Sigmoid colon (tissue), 7 donors: Measurements from ENCODE around the gene SLC17A7. TPM values are rescaled to one million over a fixed set of nuclear protein-coding genes. Genes with fewer than 3 reads are reported as not detected.

ENCODE experiments used
- DNase-seq: peaks from one replicate; pipeline ENCODE4 v3.0.0-alpha.2; 2019
- H3K27ac ChIP-seq, 4 donors: fragments of 200-600 bp; sonication (generic); one replicate each; pipeline ENCODE4 v1.5.1; 2016 to 2019; ENCODE audit warnings: mild to moderate bottlenecking in 1 of 4
- H3K27me3 ChIP-seq, 3 donors: fragments of 200-600 bp; sonication (generic); one replicate each; pipeline ENCODE4 v1.5.1; 2019; ENCODE audit warnings: mild to moderate bottlenecking in 1 of 3
- H3K36me3 ChIP-seq, 4 donors: fragments of 200-600 bp; sonication (generic); one replicate each; pipeline ENCODE4 v1.5.1; 2016 to 2019
- H3K4me1 ChIP-seq, 4 donors: fragments of 200-600 bp; sonication (generic); one replicate each; pipeline ENCODE4 v1.5.1; 2017 to 2019
- H3K4me3 ChIP-seq, 4 donors: fragments of 200-600 bp; sonication (generic); one replicate each; pipeline ENCODE4 v1.5.1; 2017 to 2019; ENCODE audit warnings: mild to moderate bottlenecking in 2 of 4, moderate library complexity in 1 of 4
- H3K9me3 ChIP-seq, 4 donors: fragments of 200-600 bp in 3 of 4; sonication (generic) in 3 of 4; one replicate each; pipeline versions ENCODE4 v1.5.1 to v1.6.1; 2013 to 2019
- CTCF ChIP-seq, 4 experiments: fragments of 450-650 bp in 3 of 4; fragments of 200-600 bp in 1 of 4; IDR thresholded peaks; one replicate each; pipeline ENCODE4 v1.5.1; 2016 to 2019; ENCODE audit warnings: antibody characterized with exemption in 4 of 4, mild to moderate bottlenecking in 3 of 4, moderate library complexity in 2 of 4
- EP300 ChIP-seq, 4 donors: sonication (generic); formaldehyde crosslinking; IDR thresholded peaks; one replicate each; pipeline ENCODE4 v1.6.1; 2017; ENCODE audit warnings: antibody characterized with exemption in 4 of 4
- POLR2A ChIP-seq, 2 donors: fragments of 450-650 bp; IDR thresholded peaks; one replicate each; pipeline ENCODE4 v1.6.1; 2016; ENCODE audit warnings: antibody characterized with exemption in 2 of 2, mild to moderate bottlenecking in 2 of 2, moderate library complexity in 2 of 2
- POLR2AphosphoS5 ChIP-seq, 4 donors: sonication (generic); formaldehyde crosslinking; IDR thresholded peaks; one replicate each; pipeline ENCODE4 v1.6.1; 2017; ENCODE audit warnings: antibody characterized with exemption in 4 of 4
- WGBS, 2 donors: extraction: QIAGEN DNeasy Blood & Tissue Kit; methylation state at CpG; one replicate each; pipeline ENCODE4 v1.1.7; 2013; 5-methylcytosine and 5-hydroxymethylcytosine counted together
- intact Hi-C: fragments of 100-400 bp; cut with DNase I; formaldehyde crosslinking; loops from one replicate; pipeline ENCODE4 v1.15.1; 2023
- polyA plus RNA-seq, 3 donors: library from polyadenylated mRNA; stranded (reverse); fragments of 200-250 nt; gene quantifications; one replicate each; pipeline ENCODE4 v1.2.3, GENCODE V29; 2013
- total RNA-seq, 4 donors: library from RNA; depleted of rRNA; stranded (reverse); fragments of >200 nt; gene quantifications; one replicate each; pipeline ENCODE4 v1.1.0, GENCODE V29; 2016
- donor health status: healthy with polysubstance abuse.
- donor health status: Bipolar disorder and iron deficiency.
- donor health status: healthy.

Gene SLC17A7
- total and polyA plus RNA-seq, 7 donors: 0.23 to 1.8 (median 0.62) TPM; not detected in 1

- no peak for DNase-seq
- TF ChIP-seq POLR2A (IDR thresholded peaks at IDR 0.05) (no peak), POLR2AphosphoS5 (IDR thresholded peaks at IDR 0.05) (no peak), CTCF (IDR thresholded peaks at IDR 0.05) (no peak), EP300 (IDR thresholded peaks at IDR 0.05) (no peak)
- WGBS, 2 donors: 60 to 66% methylated on average over 5 of the region's 5 CpGs
- intact Hi-C loops: no loop called here
- peaks cover 0 to 13% (median 0%) of the 10 kb centered on the region in 3 donors for H3K27me3 ChIP-seq
- H3K9me3 ChIP-seq: no peaks in the 10 kb centered on the region
- H3K4me1 ChIP-seq: no peaks in the 10 kb centered on the region
- no peaks in the 10 kb centered on the region for H3K36me3 ChIP-seq
- H3K27ac ChIP-seq: no peak overlapping the region
- no peak overlapping the region for H3K4me3 ChIP-seq
Observed at GRCh38 chr19:49409441-49410029, 31.8 kb downstream of the SLC17A7 start.

DNA sequence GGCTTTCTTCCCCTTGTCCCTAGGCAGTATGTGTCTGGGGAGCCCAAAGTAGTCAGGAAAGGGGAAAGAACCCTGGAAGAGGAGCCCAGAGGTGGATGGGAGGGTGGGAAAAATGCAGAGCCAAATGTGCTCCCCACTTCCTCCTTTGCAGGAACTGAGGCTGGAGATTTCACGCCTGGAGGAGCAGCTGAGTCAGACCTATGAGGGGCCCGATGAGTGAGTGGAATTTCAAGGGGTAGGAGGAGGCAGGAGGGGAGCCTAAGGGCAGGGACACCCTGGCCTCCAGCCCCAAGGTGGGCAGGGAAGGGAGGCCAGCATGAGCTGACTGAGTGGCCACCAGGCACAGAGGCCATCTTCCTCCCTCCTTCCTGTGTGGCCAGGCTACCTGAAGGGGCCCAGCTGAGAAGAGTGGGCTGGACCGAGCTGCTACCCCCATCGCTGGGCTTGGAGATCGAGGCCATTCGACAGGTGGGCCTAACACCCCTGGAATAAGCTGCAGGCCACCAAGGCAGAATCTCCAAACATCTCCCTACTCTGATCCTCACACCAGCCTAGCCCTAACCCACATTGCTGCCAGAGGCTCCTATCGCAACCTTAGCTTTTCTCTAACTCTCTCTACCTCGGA lies 32.4 kb downstream of the SLC17A7 start:
- intact Hi-C loops: no loop called here
- Histone ChIP-seq H3K27ac (no peak overlapping the region), H3K27me3 (peaks cover 0 to 11% (median 0%) of the 10 kb centered on the region in 3 donors), H3K9me3 (no peaks in the 10 kb centered on the region), H3K4me3 (no peak overlapping the region), H3K36me3 (no peaks in the 10 kb centered on the region), H3K4me1 (no peaks in the 10 kb centered on the region)
- WGBS, 2 donors: 84 to 90% methylated on average over 8 of the region's 8 CpGs
- DNase-seq: no peak
- TF ChIP-seq POLR2AphosphoS5 (IDR thresholded peaks at IDR 0.05) (no peak), EP300 (IDR thresholded peaks at IDR 0.05) (no peak), POLR2A (IDR thresholded peaks at IDR 0.05) (no peak), CTCF (IDR thresholded peaks at IDR 0.05) (no peak)

GRCh38 chr19:49407482-49408015 lies 33.8 kb downstream of the SLC17A7 start:
- Histone ChIP-seq H3K4me1 (no peaks in the 10 kb centered on the region), H3K36me3 (no peaks in the 10 kb centered on the region), H3K4me3 (no peak overlapping the region), H3K9me3 (no peaks in the 10 kb centered on the region), H3K27ac (no peak overlapping the region), H3K27me3 (peaks cover 0 to 7% (median 0%) of the 10 kb centered on the region in 3 donors)
- TF ChIP-seq CTCF (IDR thresholded peaks at IDR 0.05) (no peak), EP300 (IDR thresholded peaks at IDR 0.05) (no peak), POLR2A (IDR thresholded peaks at IDR 0.05) (no peak), POLR2AphosphoS5 (IDR thresholded peaks at IDR 0.05) (no peak)
- no peak for DNase-seq
- WGBS, 2 donors: 90% methylated on average over 16 of the region's 16 CpGs
- intact Hi-C loops: no loop called here

DNA sequence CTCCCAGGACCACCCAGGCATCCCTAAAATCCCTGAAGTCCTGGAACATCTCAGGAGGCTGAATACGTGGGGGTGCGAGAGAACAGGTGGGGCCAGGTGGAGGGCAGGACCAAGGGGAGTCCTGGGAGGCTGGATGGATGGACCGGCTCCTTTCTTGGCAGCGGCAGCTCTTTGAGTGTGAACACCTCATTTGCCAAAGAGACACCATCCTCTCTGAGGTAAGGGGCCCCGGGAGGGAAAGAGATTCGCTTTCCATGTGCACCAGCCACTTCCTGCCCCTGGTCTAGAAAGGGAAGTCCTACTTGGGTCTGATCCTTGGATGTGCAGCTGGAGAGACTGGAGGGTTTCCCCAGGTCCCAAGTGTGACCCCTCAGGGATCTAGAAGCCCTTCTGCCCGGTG lies 34.2 kb downstream of the SLC17A7 start:
- no peaks in the 10 kb centered on the region for H3K4me1 ChIP-seq
- TF ChIP-seq EP300 (IDR thresholded peaks at IDR 0.05) (no peak), POLR2A (IDR thresholded peaks at IDR 0.05) (no peak), POLR2AphosphoS5 (IDR thresholded peaks at IDR 0.05) (no peak), CTCF (IDR thresholded peaks at IDR 0.05) (no peak)
- H3K27ac ChIP-seq: no peak overlapping the region
- DNase-seq: no peak
- no peaks in the 10 kb centered on the region for H3K36me3 ChIP-seq
- 79 to 80% methylated on average over 7 of the region's 7 CpGs for WGBS, 2 donors
- H3K27me3 ChIP-seq: peaks cover 0 to 7% (median 0%) of the 10 kb centered on the region in 3 donors
- H3K9me3 ChIP-seq: no peaks in the 10 kb centered on the region
- H3K4me3 ChIP-seq: no peak overlapping the region
- intact Hi-C loops: no loop called here
